Measurements from ENCODE around the gene INPP4B.

The INPP4B gene

GRCh38 chr4:142416121-142416520 is 430.0 kb downstream of the INPP4B start:
- no peaks in the 10 kb centered on the region for H3K27me3 ChIP-seq (ENCODE audit: insufficient read depth, low read depth)
- no peak for TF ChIP-seq CTCF (conservative IDR thresholded peaks at IDR 0.05; ENCODE audit: low read depth, low read length)
- no peak overlapping the region for H2AFZ ChIP-seq (ENCODE audit: low read depth)
- H3K79me2 ChIP-seq (ENCODE audit: insufficient read depth, low read depth) = no peaks in the 10 kb centered on the region
- no peaks in the 10 kb centered on the region for H4K20me1 ChIP-seq (ENCODE audit: insufficient read depth)
- H3K4me2 ChIP-seq = no peak overlapping the region
- no peaks in the 10 kb centered on the region for H3K4me1 ChIP-seq (ENCODE audit: low read depth, poor library complexity, severe bottlenecking)
- no peaks in the 10 kb centered on the region for H3K36me3 ChIP-seq (ENCODE audit: insufficient read depth)
- no peak overlapping the region for H3K9ac ChIP-seq
- no peak overlapping the region for H3K27ac ChIP-seq
- H3K4me3 ChIP-seq (IDR thresholded peaks at IDR 0.05; ENCODE audit: insufficient read depth, low read depth, low read length) = no peak overlapping the region

GRCh38 chr4:142414366-142414990 is 431.6 kb downstream of the INPP4B start:
- Histone ChIP-seq H3K79me2 (ENCODE audit: insufficient read depth, low read depth) (no peaks in the 10 kb centered on the region), H4K20me1 (ENCODE audit: insufficient read depth) (no peaks in the 10 kb centered on the region), H3K4me2 (no peak overlapping the region), H3K27ac (no peak overlapping the region), H3K36me3 (ENCODE audit: insufficient read depth) (no peaks in the 10 kb centered on the region), H3K4me3 (IDR thresholded peaks at IDR 0.05; ENCODE audit: insufficient read depth, low read depth, low read length) (no peak overlapping the region), H3K9ac (no peak overlapping the region), H2AFZ (ENCODE audit: low read depth) (no peak overlapping the region), H3K27me3 (ENCODE audit: insufficient read depth, low read depth) (no peaks in the 10 kb centered on the region), H3K4me1 (ENCODE audit: low read depth, poor library complexity, severe bottlenecking) (no peaks in the 10 kb centered on the region)
- no peak for TF ChIP-seq CTCF (conservative IDR thresholded peaks at IDR 0.05; ENCODE audit: low read depth, low read length)

GRCh38 chr4:142413485-142413884 is 432.6 kb downstream of the INPP4B start:
- no peak for TF ChIP-seq CTCF (conservative IDR thresholded peaks at IDR 0.05; ENCODE audit: low read depth, low read length)
- Histone ChIP-seq H4K20me1 (ENCODE audit: insufficient read depth) (no peaks in the 10 kb centered on the region), H2AFZ (ENCODE audit: low read depth) (no peak overlapping the region), H3K4me2 (no peak overlapping the region), H3K36me3 (ENCODE audit: insufficient read depth) (no peaks in the 10 kb centered on the region), H3K79me2 (ENCODE audit: insufficient read depth, low read depth) (no peaks in the 10 kb centered on the region), H3K4me1 (ENCODE audit: low read depth, poor library complexity, severe bottlenecking) (no peaks in the 10 kb centered on the region), H3K27ac (no peak overlapping the region), H3K27me3 (ENCODE audit: insufficient read depth, low read depth) (no peaks in the 10 kb centered on the region), H3K9ac (no peak overlapping the region), H3K4me3 (IDR thresholded peaks at IDR 0.05; ENCODE audit: insufficient read depth, low read depth, low read length) (no peak overlapping the region)

GRCh38 chr4:142411993-142412392 is 434.1 kb downstream of the INPP4B start:
- Histone ChIP-seq H4K20me1 (ENCODE audit: insufficient read depth) (no peaks in the 10 kb centered on the region), H3K4me2 (no peak overlapping the region), H3K36me3 (ENCODE audit: insufficient read depth) (no peaks in the 10 kb centered on the region), H3K79me2 (ENCODE audit: insufficient read depth, low read depth) (no peaks in the 10 kb centered on the region), H2AFZ (ENCODE audit: low read depth) (no peak overlapping the region), H3K4me1 (ENCODE audit: low read depth, poor library complexity, severe bottlenecking) (no peaks in the 10 kb centered on the region), H3K9ac (no peak overlapping the region), H3K27ac (no peak overlapping the region), H3K27me3 (ENCODE audit: insufficient read depth, low read depth) (no peaks in the 10 kb centered on the region), H3K4me3 (IDR thresholded peaks at IDR 0.05; ENCODE audit: insufficient read depth, low read depth, low read length) (no peak overlapping the region)
- no peak for TF ChIP-seq CTCF (conservative IDR thresholded peaks at IDR 0.05; ENCODE audit: low read depth, low read length)

Data from KMS-11 (cell line).